ENCODE results near the gene INHBC.
A peak's percentile ranks its signal among the peaks of the same experiment; 100 is the strongest.

INHBC gene

GRCh38 chr12:57454566-57455373 is 20.2 kb downstream of the INHBC start, which contains the start of gene INHBE:
Gene INHBE, plus strand, starts transcription at chr12:57455307. Its CDS starts 230 bp downstream, at chr12:57455537.
- no peak for DNase-seq (ENCODE audit: low read depth)

- no peak for DNase-seq (ENCODE audit: low read depth)
Observed at GRCh38 chr12:57455374-57456144, 21.0 kb downstream of the INHBC start.

GRCh38 chr12:57456145-57456700 is 21.6 kb downstream of the INHBC start:
- DNase-seq (ENCODE audit: low read depth): no peak

DNA sequence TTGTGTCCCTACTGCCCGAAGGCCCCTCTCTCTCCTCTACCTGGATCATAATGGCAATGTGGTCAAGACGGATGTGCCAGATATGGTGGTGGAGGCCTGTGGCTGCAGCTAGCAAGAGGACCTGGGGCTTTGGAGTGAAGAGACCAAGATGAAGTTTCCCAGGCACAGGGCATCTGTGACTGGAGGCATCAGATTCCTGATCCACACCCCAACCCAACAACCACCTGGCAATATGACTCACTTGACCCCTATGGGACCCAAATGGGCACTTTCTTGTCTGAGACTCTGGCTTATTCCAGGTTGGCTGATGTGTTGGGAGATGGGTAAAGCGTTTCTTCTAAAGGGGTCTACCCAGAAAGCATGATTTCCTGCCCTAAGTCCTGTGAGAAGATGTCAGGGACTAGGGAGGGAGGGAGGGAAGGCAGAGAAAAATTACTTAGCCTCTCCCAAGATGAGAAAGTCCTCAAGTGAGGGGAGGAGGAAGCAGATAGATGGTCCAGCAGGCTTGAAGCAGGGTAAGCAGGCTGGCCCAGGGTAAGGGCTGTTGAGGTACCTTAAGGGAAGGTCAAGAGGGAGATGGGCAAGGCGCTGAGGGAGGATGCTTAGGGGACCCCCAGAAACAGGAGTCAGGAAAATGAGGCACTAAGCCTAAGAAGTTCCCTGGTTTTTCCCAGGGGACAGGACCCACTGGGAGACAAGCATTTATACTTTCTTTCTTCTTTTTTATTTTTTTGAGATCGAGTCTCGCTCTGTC is 22.3 kb downstream of the INHBC start:
- DNase-seq (ENCODE audit: low read depth): no peak

GRCh38 chr12:57458665-57459054 is 24.1 kb downstream of the INHBC start:
- DNase-seq (ENCODE audit: low read depth): no peak

- DNase-seq (ENCODE audit: low read depth): peak; percentile 90
Observed at GRCh38 chr12:57459055-57459749, 24.6 kb downstream of the INHBC start.

- no peak for DNase-seq (ENCODE audit: low read depth)
Observed at GRCh38 chr12:57459750-57460467, 25.3 kb downstream of the INHBC start, which contains the start of gene GLI1. Gene GLI1, plus strand, starts transcription at chr12:57459785. Its CDS starts 3,907 bp downstream, at chr12:57463692.

- no peak for DNase-seq (ENCODE audit: low read depth)
Observed at GRCh38 chr12:57460468-57460784, 25.8 kb downstream of the INHBC start.

DNA sequence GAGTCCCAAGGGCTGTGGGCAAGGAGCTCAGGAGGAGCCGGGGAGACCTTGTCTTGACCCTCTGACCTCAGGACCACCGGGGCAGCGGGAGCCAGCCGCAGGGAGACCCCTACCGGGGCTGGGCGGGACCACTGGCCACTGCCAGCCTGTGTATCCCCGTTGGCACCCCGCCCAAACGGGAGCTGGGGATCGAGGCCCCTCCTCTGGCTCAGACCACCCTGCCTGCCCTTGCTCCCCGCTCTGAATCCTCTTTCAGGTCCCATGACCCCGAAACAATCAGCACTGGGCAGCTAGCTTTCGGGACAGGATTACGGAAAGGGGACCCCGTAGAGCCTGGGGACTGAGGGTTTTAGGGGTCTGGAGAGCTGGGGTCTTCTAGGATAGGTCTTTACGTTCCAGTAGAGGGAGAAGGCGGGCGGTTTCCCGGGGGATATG is 26.3 kb downstream of the INHBC start:
- DNase-seq (ENCODE audit: low read depth): no peak

- DNase-seq (ENCODE audit: low read depth): no peak
Observed at GRCh38 chr12:57461276-57461916, 26.8 kb downstream of the INHBC start.

DNA sequence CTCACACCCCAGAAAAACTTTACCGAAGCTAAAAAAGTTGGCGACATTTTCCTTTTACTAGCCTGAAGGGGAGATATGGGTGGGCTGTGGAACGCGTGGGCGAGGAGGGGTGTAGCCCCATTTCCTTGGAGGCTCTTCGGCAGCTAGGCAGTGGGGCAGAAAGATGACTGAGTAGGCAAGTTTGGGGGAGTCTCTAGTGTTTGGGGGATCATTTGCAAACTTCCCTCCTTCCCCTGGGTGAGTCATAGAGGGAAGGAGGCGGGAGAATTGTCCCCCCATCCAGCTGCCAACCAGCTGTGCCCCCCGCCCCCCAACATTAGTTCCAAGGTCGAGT is 27.3 kb downstream of the INHBC start:
- no peak for DNase-seq (ENCODE audit: low read depth)

- DNase-seq (ENCODE audit: low read depth): peak; percentile 78
Observed at GRCh38 chr12:57462251-57462911, 27.8 kb downstream of the INHBC start.

GRCh38 chr12:57462912-57463253 is 28.3 kb downstream of the INHBC start:
- no peak for DNase-seq (ENCODE audit: low read depth)

GRCh38 chr12:57464569-57464968 is 30.0 kb downstream of the INHBC start:
- no peak for DNase-seq (ENCODE audit: low read depth)

DNA sequence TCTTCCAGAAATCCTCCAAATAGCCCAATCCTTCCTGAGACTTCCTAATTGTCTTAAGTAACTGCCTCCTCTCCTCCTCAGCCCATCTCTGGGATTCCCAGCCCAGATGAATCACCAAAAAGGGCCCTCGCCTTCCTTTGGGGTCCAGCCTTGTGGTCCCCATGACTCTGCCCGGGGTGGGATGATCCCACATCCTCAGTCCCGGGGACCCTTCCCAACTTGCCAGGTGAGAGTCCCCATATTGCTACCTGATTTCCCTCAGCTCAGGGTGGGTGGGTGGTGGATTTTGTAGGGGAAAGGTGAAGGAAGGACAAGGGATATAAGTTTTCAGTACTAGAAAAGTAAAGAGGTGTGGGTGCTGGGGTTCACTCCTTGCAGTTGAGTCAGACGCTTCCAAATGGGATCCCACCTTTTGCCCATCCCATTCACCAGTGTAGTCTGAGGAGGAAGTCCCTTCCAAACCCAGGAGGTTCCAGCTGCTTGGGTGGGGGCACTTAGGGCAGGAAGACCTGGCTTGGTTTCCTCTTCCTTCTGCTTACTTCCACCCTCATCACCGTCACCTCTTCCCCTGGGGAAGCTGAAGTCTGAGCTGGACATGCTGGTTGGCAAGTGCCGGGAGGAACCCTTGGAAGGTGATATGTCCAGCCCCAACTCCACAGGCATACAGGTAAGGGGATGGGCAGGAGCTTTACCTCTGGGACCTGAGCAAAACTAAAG is 30.6 kb downstream of the INHBC start:
- no peak for DNase-seq (ENCODE audit: low read depth)

GRCh38 chr12:57465747-57466505 is 31.3 kb downstream of the INHBC start:
- DNase-seq (ENCODE audit: low read depth): no peak

- no peak for DNase-seq (ENCODE audit: low read depth)
Observed at GRCh38 chr12:57467212-57467874, 32.8 kb downstream of the INHBC start.

DNA sequence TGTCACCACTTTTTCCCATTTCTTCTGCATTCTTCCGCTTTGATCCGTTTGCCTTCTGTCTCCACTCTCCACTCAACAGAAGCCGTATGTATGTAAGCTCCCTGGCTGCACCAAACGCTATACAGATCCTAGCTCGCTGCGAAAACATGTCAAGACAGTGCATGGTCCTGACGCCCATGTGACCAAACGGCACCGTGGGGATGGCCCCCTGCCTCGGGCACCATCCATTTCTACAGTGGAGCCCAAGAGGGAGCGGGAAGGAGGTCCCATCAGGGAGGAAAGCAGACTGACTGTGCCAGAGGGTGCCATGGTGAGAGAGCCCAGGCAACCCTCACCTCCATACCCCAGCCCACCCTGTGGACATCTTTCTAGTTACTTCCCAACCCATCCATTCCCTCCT is 33.3 kb downstream of the INHBC start:
- no peak for DNase-seq (ENCODE audit: low read depth)

All from stimulated activated CD8-positive, alpha-beta memory T cell treated with anti-CD3 and anti-CD28 coated beads, Interleukin-4, amount 100 ng/mL, for 24 hours (primary cell).